GM18505 (cell line): ENCODE data around the gene RBM38.

Experiments
- ATAC-seq: cut with Tn5 transposase; IDR thresholded peaks from one replicate; pipeline ENCODE4 v1.9.1; 2021; ENCODE audit not compliant: unreplicated experiment
- POLR2A ChIP-seq: IDR thresholded peaks from 4 replicates; pipeline ENCODE4 v1.6.1; 2011; ENCODE audit warnings: borderline replicate concordance; ENCODE audit not compliant: insufficient read depth, insufficient read length; ENCODE audit errors: extremely low read depth

The RBM38 gene

GRCh38 chr20:57398231-57398821 is 7.1 kb downstream of the RBM38 start:
- ATAC-seq: peak; percentile 61
- TF ChIP-seq POLR2A: peak; percentile 47

GRCh38 chr20:57398901-57399535 is 7.8 kb downstream of the RBM38 start:
- TF ChIP-seq POLR2A: no peak
- ATAC-seq: no peak

- ATAC-seq: no peak
- TF ChIP-seq POLR2A: no peak
Measured at GRCh38 chr20:57399587-57400155, 8.5 kb downstream of the RBM38 start.

- no peak for ATAC-seq
- TF ChIP-seq POLR2A: no peak
Measured at GRCh38 chr20:57400231-57400701, 9.1 kb downstream of the RBM38 start.

GRCh38 chr20:57400821-57401564 is 9.8 kb downstream of the RBM38 start:
- TF ChIP-seq POLR2A: no peak
- ATAC-seq: no peak

- no peak for TF ChIP-seq POLR2A
- no peak for ATAC-seq
Measured at GRCh38 chr20:57401565-57401918, 10.3 kb downstream of the RBM38 start.

GRCh38 chr20:57402206-57403125 is 11.3 kb downstream of the RBM38 start:
- no peak for ATAC-seq
- peak; percentile 36 for TF ChIP-seq POLR2A

GRCh38 chr20:57403216-57403615 is 12.0 kb downstream of the RBM38 start:
- ATAC-seq: no peak
- TF ChIP-seq POLR2A: no peak

GRCh38 chr20:57404006-57404405 is 12.8 kb downstream of the RBM38 start:
- no peak for TF ChIP-seq POLR2A
- no peak for ATAC-seq

GRCh38 chr20:57404419-57405072 is 13.3 kb downstream of the RBM38 start:
- TF ChIP-seq POLR2A: peak; percentile 17
- ATAC-seq: no peak

GRCh38 chr20:57405236-57406016 is 14.2 kb downstream of the RBM38 start:
- no peak for TF ChIP-seq POLR2A
- ATAC-seq: no peak
